G401 (cell line): ENCODE data around the gene TPD52L1. TPM values are rescaled to one million over a fixed set of nuclear protein-coding genes. Genes with fewer than 3 reads are reported as not detected.
"Not testable (repeated sequence)": the region's sequence is repeated elsewhere in the genome, so short reads cannot be mapped to it uniquely, and the experiment has no call there.

Experiments used
- DNase-seq: peaks from one replicate; pipeline ENCODE4 v3.0.0-alpha.2; 2015; ENCODE audit warnings: low spot score
- in situ Hi-C: cut with HindIII; loops from 2 replicates; pipeline ENCODE4 v1.10.0; 2016; ENCODE audit warnings: low sequenced_read_pairs, mixed read lengths
- total RNA-seq: library from RNA; depleted of rRNA; stranded (reverse); fragments of >200 nt; shearing (Covaris generic); gene quantifications from 2 replicates; pipeline ENCODE4 v1.2.3, GENCODE V29; 2014; rRNA removed

Gene TPD52L1, protein sequence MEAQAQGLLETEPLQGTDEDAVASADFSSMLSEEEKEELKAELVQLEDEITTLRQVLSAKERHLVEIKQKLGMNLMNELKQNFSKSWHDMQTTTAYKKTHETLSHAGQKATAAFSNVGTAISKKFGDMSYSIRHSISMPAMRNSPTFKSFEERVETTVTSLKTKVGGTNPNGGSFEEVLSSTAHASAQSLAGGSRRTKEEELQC
- total RNA-seq: 248 and 276 TPM in 2 replicates

DNA sequence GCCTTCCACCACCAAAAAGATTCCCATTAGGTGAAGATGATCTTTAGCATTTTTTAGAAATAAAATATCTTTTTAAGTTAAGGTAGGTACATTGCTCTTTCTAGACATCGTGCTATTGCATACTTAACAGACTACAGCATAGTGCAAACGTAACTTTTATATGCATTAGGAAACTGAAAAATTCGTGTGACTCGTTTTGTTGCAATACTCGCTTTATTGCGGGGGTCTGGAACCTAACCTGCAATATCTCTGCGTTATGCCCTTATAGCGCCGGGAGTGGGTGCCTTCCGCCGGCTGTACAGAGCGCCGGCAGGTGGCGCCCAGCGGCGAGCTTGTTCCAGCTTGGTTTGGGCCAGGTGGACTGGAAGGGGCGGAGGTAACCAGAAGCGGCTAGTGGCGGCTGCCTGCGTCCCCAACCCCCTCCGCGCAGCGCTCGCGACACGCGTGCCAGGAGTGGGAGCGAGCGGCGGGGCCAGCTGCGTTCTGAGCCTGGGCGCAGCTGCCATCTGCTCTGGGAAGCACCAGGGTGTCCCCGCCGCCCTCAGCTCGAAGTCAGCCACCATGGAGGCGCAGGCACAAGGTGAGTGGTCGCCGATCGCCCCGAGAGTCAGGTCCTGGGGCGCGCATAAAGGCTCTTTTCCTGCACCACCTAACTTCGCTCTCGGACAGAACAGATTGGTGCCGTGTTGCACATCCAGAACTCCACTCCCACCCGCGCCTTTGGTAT is at the start of gene TPD52L1:
TSS of gene TPD52L1 (plus strand) at position 383 of the 727 bp plus-strand sequence. CDS start at position 562, 179 bp downstream.
- in situ Hi-C loops: no loop called here
- peak; percentile 73 for DNase-seq

DNA sequence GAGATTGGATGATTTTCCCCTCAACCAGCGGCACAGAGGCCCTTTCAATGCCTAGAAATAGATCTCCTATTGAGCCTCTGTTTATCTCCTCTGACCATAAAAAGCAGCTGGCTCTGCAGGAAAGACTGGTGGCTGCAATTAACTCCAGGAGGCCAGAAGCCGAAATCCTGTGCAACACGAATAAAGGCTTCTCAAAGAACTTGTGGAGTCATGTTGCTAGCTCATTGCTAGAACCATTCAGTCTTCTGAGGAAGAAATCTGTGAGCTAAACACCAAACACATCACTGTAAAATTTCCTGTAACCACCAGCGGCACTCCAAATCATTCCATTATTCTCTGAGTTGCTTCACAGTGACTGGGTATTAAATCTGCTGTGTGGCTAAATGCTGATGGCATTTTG is 49.1 kb upstream of the TPD52L1 start:
- in situ Hi-C loops: no loop called here
- peak; percentile 23 for DNase-seq

DNA sequence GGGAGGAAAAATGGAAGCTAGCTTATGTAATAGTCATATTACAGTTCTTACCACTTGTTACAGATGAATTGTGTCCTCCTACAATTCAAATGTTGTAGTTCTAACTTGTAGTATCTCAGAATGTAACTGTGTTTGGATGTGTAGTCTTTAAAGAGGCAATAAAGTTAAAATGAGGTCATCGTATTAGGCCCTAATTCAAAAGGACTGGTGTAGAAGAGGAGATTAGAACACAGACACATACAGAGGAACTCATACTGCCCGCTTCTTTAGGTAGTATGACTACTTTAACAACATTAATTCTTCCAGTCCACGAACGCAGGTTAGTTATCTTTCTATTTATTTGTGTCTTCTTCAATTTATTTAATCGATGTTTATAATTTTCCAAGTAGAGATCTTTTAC is 46.5 kb upstream of the TPD52L1 start:
- DNase-seq: no peak
- in situ Hi-C loops: no loop called here

DNA sequence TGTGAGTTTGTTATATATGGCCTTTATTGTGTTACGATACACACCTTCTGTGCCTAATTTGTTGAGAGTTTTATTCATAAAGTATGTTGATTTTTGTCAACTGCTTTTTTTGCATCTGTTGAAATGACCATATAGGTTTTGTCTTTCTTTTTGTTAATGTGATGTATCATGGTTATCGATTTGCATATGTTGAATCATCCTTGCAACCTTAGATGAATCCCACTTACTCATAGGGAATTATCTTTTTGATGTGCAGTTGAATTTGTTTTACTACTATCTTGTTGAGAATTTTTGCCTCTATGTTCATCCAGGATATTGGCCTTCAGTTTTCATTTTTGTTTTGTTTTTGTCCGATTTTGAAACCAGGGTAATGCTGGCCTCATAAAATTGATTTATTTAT is 45.7 kb upstream of the TPD52L1 start:
- DNase-seq: no peak
- in situ Hi-C loops: no loop called here

DNA sequence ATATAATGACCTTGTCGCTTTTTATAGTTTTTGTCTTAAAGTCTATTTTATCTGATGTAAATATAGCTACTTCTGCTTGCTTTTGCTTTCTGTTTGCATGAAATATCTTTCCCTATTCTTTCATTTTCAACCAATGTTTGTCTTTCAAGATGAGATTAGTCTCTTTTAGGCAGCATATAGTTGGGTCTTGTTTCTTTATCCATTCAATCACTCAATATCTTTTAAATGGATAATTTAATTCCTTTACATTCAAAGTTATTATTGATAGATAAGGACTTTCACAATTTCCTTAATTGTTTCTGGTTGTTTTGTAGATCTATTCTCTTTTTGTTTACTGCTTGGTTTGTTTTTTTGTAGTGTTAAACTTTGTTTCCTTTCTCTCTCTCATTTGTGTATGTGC is 43.5 kb upstream of the TPD52L1 start:
- in situ Hi-C loops: no loop called here
- no peak for DNase-seq

DNA sequence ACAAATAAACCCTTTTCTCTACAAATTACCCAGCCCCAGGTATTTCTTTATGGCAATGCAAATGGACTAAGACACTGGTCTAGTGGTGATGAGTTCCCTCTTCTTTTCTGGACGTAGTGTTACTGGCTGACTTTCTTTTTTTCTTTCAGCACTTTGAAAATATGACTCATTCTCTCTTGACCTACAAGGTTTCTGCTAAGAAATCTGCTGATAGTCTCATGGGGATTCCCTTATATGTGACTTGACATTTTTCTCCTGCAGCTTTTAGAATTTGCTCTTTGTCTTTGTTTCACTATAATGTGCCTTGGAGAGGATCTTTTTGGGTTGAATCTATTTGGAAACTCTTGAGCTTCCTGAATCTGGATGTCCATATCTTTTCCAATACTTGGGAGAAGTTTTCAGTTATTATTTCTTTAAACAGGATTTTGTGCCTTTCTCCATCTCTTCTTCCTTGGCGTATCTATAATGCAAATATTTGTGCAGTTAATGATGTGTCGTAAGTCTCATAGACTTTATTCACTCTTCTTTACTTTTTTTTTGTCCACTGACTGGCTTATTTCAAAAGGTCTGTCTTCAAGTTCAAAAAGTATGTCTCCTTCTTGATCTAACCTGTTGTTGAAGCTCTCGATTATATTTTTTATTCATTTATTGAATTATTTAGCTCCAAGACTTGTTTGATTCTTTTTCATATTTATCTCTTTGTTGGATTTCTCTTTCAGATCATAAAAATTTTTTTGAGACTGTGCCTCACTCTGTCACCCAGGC is 42.2 kb upstream of the TPD52L1 start:
- in situ Hi-C loops: no loop called here

DNA sequence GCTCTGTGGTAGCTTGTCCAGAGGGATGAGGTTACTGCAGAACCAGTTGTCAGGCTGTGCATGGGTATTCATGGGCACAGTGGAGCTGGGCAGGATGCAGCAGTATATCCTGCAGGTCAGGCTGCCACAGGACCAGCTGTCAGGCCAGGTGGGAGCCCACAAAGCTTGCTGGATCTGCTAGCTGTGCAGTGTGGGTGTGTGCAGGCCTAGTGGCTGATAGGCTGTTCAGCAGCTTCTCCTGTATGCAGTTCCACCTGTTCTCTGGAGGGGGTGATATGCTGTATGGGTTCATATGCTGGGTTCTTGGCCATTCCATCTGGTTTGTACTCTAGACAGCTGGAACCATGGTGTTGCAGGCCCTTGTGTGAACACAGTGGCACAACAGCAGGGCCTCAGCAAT is 40.6 kb upstream of the TPD52L1 start:
- in situ Hi-C loops: no loop called here
- no peak for DNase-seq

More for the DNA sequence above, 42.2 kb upstream of the TPD52L1 start:
- DNase-seq: no peak

DNA sequence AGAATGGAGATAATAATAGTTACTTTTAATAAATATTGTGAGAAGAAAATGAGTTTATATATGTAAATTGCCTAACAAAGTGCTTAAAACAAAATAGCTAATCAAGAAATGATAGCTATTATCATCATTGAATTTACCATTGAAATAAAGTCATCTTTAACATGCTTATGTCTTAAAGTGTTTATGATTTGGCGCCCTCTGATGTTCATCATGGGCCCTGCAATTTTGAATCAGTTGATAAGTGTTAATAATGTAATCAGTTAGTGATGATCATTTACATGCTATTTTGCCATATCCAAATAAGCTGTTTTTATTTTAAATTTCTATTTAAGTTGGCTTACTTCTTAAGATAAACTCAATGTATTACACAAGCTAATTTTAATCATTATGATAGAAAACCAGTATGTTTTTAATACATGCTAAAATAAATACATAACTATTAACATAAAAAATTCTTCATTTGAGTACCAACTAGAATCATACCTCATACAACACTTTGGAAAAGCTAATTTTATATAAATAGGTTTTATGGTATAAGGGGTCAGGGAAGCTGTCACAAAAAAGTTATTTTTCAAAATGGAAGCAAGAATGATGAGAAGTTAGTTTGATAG is 39.2 kb upstream of the TPD52L1 start:
- DNase-seq: peak; percentile 48
- in situ Hi-C loops: no loop called here

DNA sequence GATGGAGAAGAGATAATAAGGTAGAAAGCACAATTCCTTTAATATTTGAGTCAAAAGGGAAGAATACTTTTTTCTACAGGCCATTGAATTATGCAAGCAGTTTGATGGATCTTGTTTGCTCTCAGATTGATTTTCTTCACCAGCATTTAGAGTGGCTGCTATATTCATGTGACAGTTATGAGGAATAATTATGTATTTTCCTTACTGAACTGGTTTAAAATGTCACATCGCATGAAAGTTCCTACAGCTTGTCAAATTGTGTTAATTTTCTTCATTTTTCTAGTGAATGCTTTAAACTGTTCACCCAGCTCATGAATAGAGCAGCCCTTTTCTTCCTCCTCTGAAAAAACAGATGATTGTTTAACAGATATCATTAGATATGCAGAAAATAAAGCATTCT is 37.4 kb upstream of the TPD52L1 start:
- DNase-seq: no peak
- in situ Hi-C loops: no loop called here

DNA sequence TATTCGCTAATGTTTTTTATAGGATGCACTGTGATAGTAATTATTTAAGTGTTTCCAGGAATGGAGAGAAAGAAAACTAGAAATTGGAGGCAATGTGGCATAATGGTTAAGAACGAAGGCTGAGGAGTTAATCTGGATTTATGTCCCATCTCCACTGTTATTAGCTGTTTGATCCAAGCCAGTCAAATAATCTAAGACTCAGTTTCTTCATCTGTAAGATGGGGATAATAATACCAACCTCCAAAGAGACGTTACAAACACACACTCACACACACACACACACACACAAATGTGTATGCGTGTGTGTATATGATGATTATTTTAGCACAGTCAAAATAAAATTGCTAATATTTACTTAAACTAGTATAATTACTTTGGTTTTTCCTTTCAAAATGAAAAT is 36.9 kb upstream of the TPD52L1 start:
- in situ Hi-C loops: no loop called here
- no peak for DNase-seq

DNA sequence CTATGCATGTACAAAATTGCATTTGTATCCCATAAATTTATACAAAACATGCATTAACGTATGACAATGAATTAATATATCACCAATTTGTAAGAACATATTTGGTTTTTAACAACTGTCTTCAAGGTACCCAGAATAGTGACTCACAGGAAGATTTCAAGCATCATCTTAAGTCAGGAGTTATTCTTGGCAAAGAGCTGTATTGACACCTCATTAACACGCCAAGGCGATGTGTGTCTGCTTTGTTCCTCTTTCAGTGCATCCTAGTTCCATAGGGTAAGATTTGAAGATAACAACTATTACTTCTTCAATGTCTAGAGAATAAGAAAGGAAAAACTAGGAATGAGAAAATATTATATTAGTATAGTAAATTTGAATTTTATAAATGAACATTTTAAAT is 35.8 kb upstream of the TPD52L1 start:
- no peak for DNase-seq
- in situ Hi-C loops: no loop called here

DNA sequence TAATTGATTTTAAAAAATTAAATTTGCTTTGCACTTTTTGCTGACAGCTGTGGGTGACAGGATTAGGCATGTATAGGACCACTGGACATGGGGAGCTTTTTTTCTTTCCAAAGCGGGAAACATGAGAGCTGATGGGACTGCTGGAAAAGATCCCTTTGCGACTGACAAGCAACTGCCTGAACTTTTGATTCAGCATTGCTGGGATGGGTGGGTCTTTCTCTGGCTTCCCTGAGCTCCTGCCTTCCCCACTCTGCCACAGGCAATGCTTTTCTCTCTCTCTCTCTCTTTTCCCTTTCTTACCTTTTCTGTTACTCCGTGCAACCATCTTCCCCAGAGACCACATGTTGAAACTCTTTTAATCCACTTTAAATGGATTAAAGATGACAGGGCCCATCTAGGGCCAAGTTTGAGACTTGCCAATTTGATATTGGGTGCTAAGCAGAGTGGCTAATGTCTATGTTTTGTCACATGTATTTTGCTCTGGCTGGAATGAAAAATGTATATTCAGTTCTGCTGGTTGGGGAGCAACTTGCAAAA is 33.5 kb upstream of the TPD52L1 start:
- no peak for DNase-seq
- in situ Hi-C loops: no loop called here

DNA sequence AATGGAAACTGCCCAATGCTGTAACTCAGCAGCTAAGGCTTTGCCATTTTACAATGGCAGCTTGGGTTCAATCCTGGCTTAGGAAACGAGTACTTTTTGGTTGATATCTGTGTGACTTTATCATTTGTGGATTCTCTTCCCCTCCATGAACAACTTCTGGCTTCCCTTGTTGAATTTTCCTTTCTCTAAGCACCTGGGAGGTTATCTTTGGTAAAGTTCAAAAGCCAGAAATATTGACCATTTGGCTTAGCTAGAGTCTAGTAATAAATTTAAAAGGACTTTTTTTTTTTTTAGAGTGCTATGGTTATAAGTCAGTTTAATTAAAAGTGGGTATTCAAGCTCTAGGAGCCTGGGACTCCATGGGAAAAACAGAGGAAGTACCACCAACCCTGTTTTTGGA is 31.7 kb upstream of the TPD52L1 start:
- DNase-seq: no peak
- in situ Hi-C loops: no loop called here

DNA sequence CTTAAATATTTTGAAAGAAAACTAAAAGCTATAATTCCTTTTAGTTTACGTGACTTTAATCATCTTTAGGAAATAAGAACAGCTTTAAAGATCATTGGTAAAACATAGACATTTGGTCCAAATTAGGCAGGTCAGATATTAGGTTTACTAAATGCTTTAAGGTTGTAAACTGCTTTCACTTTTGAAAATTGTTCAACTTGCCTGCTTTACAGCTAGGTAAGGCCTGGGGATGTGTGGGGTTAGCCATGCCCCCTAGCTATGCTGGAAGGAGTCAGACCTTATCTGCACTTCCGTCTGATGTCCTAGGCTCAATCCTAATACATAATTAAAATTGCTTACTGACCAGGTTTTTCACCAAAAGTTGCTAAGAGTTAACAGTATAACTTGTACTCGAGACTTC is 30.5 kb upstream of the TPD52L1 start:
- in situ Hi-C loops: no loop called here
- DNase-seq: no peak

DNA sequence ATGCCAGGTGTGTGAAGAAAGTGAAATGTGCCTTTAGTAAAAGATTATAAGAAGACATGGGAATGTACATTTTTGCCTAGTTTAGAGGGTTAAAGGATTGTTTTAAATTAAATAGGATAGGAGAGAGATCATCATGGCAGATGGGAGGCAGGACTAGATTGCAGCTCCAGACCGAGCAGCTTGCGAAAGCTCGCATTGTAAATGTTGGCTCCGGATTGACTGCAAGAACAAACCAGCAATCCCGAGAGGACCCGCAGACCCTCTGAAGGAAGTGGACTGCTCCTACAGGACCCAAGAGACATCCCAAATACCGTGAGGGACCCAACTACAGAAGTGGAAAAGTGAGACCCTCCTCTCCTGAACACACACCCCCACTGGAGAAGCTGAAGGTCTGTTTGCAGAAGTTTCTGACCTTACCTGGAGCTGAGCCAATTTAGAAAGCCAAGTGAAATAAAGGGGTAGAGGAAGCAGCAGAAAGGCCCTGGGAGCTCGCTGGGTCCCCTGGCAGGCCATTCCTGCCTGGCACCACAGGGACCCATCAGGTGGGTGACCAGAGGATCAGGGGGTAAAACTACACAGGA is 30.0 kb upstream of the TPD52L1 start:
- no peak for DNase-seq
- in situ Hi-C loops: no loop called here

DNA sequence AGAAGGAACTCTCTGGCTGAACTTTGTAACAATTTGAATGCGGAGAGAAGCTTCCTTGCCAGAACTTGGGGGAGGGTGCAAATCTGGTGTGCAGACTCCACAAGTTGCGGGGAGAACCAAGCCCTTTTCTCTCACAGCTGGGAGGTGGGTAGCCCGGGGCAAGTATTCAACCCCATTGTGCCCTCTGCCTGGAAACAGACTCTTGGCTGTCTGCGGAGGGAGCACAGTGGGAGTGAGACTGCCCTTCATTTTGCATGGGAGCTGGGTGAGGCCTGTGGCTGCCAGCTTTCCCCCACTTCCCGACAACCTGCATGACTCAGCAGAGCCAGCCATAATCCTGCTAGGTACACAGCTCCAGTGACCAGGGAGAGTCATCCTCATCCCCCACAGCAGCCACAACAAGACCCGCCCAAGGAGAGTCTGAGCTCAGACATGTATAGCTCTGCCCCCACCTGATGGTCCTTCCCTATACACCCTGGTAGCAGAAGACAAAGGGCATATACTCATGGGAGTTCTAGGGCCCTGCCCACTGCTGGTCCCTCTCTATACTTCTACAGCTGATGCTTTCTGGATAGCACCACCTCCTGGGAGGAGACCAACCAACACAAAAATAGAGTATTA is 29.4 kb upstream of the TPD52L1 start:
- in situ Hi-C loops: no loop called here
- no peak for DNase-seq

DNA sequence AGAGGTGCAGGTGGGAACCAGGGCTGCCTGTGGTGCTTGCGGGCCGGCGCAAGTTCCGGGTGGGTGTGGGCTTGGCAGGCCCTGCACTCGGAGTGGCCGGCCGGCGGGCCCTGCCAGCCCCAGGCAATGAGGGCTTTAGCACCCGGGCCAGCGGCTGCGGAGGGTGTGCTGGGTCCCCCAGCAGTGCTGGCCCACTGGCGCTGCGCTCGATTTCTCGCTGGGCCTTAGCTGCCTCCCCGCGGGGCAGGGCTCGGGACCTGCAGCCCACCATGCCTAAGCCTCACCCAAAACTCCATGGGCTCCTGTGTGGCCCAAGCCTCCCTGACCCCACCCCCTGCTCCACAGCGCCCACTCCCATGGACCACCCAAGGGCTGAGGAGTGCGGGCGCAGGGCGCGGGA is 27.7 kb upstream of the TPD52L1 start:
- in situ Hi-C loops, DNase-seq: not testable (repeated sequence)

DNA sequence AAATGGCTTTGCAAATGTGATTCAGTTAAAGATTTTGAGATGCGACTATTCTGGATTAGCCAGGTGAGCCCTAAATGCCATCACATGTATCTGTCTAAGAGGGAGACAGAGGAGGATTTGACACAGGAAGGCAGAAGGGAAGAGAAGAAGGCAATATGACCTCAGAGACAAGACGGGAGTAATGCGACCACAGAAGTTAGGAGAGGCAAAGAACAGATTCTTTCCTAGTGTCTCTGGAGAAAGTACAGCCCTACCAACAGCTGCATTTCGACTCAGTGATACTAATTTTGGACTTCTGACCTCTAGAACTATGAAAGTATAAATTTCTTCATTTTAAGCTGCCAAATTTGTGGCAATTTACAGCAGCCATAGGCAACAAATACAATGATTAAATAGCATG is 24.2 kb upstream of the TPD52L1 start:
- DNase-seq: no peak
- in situ Hi-C loops: no loop called here

DNA sequence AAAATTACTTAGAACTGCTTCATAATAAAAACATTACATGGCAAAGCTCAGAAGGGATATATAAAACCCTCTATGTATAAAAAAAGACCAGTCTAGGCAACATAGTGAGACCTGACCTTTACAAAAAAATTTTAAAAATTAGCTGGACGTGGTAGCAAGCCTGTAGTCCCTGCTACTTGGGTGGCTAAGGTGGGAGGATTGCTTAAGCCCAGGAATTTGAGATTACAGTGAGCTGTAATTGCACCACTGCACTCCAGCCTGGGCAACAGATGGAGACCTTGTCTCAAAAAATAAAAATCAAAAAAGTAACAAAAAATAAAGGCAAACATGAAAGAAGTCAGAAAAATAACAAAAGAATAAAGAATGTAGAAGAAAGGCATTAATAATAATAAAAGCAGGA is 21.5 kb upstream of the TPD52L1 start:
- DNase-seq: no peak

More for the DNA sequence above, 21.5 kb upstream of the TPD52L1 start:
- in situ Hi-C loops: no loop called here
